Esophagus mucosa (tissue), 1 donor: ENCODE results near the gene GRK6. TPM values are rescaled to one million over a fixed set of nuclear protein-coding genes. Genes with fewer than 3 reads are reported as not detected.

Experiments used
- ATAC-seq: fragments of 200-7000 bp; cut with Tn5 transposase; one replicate; pipeline ENCODE4 v1.9.1; 2020
- total RNA-seq: library from RNA; stranded (reverse); gene quantifications from one replicate; pipeline ENCODE4 v1.2.4, GENCODE V29; 2023
- donor health status: DM: yes; HTN: yes; CAD: no.

Gene GRK6
- total RNA-seq, 1 donor from 2014 or later = 26.6 TPM

DNA sequence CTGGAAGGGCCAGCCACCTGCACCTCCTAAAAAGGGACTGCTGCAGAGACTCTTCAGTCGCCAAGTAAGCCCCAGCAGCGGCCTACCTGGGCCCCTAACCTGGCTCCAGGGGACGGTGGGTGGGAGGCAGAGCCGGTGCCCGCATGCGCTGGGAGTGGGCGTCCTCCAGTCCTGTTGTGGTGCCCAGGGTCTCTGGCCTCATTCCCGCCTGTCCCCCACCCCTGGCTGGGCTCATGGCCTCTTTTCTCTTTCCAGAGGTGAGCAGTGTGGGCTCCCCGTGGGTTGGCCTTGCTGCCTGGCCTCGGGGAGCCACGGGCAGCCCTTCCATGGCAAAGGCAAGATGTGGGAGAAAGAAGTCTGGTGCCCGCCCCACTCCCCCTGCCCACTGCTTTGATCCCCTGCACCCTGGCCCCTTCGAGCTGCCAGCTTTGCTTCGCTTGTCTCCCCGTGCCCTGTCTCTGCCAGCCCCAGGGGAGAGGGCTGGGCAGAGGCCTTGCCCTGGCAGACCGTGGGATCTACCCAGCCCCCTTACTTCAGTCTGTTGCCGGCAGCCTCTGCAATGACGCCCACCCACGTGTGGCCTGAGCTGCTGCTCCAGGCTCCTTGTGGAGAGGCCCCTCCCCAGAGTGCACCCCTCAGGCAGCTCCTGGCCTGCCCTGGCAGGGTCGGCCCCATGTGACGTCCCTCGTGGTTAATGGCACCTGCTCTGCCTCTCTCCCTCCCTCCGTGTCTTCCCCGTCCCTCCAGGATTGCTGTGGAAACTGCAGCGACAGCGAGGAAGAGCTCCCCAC is 14.7 kb downstream of the GRK6 start:
- no peak for ATAC-seq

DNA sequence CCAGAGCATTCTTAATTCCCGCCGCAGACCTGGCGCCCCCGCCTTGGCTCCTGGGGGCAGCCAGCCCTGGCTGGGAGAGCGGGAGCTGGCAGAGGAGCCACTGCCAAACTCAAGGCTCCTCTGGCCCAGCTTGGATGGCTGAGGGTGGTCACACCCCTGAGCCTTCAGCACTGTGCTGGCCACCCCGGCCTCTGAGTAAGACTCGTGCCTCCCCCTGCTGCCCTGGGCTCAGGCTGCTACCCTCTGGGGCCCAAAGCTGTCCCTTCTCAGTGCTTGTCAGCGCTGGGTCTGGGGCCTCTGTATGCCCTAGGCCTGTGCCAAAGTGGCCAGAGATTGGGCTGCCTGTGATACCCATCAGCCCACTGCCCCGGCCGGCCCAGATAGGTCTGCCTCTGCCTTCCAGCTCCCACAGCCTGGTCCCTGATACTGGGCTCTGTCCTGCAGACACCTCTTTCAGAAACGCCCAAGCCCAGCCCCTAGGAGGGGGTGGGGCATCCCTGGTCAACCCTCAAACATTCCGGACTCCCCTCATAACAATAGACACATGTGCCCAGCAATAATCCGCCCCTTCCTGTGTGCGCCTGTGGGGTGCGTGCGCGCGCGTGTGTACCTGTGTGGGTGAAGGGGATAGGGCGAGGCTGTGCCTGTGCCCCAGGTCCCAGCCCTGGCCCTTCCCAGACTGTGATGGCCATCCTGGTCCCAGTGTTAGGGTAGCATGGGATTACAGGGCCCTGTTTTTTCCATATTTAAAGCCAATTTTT is 15.8 kb downstream of the GRK6 start:
- no peak for ATAC-seq

- no peak for ATAC-seq
Observed at GRCh38 chr5:177443144-177443983, 16.9 kb downstream of the GRK6 start.

DNA sequence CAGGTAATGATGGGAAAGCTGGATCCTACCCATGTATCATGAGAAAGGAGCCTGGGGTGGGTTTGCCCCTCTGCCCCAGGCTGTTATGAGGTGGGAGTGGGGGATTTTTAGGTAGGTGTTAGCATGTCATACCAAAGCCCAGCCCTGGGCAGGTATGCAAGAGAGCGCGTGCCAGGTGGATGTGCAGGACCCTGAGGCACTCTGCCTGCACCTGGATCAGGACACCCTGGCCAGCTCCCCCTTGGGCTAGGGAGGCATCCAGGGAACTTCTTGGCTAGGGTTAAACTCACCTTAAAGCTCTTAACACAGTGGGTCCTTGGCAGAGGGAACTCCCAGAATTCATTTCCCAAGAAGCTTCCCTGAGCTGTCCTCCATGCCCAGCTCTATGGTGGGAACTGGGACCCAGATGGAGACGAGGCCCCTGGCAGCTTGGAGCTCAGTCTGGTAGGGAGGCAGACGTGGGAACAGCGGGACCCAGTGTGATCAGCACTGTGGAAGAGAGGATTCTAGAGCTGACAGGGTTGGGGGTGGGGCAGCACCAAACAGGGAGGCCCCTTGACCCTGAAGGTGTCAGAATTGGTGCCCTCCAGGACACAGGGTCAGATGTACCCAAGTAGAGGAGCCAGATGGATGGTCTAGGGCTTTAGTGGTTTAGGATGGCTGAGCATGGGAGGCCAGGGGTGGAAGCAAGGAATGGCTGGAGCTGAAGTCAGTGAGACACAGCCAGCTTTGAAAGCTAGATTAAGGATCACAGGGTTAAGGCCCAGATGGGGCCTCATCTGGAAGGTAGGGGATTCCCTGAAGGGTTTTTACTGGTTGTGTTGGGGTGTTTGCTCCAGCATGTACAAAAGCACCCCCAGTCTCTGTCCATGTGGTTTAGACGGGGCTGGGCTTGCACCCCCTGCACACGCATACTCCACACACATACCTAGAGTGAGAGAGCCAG is 17.9 kb downstream of the GRK6 start:
- no peak for ATAC-seq

DNA sequence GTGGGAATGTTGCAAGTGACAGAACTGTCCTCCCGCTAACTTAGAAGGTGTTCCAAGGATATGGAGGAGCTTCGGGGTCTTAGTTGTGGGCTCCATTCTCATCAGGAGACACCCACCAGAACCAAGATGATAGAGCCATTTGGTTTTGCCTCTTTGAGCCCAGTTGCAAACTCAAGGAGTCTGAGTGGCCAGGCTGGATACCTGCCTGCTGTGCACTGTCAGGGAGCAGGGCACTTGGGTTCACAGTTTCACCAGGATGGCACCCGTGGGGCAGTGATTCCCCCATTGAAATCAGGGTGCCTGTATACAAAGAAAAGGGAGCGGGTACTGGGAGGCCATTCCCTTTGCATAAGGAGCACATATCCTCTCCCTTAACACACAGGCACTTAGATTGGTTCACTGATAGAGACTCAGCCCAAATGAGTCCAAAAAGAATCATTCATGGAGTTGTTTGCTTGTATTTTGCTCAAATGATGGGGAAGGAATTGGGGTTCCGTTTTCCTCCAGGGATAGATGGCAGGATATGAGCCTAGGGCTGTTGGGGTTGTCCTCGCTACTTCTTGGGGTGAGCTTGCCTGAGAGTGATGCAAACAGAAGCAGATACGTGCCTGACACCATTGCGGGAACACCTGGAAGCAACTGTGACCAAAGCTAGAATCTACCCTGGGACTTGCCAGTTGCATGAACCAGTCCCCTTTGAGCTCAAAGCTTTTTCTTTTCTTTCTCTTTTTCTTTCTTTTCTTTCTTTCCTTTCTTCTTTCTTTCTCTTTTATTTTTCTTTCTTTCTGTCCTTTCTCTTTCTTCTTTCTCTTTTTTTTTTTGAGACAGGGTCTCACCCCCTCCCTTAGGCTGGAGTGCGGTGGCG is 18.8 kb downstream of the GRK6 start:
- no peak for ATAC-seq

DNA sequence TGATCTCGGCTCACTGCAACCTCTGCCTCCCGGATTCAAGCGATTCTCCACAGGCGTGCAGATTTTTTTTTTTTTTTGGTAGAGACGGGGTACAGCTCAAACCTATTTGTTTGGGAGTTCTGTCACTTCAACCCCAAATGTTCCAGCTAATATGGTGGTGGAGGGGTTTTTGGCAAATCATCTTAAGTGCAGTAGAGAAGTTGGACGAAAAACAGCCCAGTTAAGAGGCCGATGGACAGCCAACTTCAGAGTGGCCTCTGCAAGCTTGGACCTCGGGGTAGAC is 19.4 kb downstream of the GRK6 start:
- no peak for ATAC-seq

GRCh38 chr5:177446200-177447065 is 20.0 kb downstream of the GRK6 start, which contains the start of gene PRR7:
PRR7 (plus strand) TSS chr5:177446814; CDS start chr5:177455068, 8,254 bp downstream.
- ATAC-seq = peak; percentile 61

DNA sequence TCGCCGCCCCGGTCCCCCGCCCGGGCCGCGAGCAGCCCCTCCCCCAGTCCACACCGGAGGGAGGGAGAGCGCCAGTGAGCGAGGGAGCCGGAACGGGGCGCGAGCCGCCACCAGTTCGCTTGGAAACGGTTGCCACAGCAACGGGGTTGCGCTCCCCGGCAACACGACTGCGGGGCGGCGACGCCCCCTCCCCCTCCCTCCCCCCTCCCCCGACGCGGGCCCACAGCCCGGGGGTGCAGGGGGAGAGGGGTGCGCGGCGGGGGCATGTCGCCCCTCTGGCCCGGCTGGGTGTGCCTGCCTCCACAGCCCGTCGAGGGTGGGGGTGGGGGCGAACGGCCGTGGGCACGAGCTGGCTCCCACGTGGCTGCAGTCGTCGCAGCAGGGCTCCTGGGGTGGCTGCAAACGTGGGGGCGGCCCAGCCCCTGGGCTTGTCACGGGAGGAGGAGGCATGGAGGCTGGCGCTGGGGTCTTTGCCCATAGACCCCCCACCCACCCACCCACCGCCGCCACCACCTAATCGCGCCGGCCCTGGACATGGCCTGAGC is 20.7 kb downstream of the GRK6 start:
- ATAC-seq = peak; percentile 2

- ATAC-seq = peak; percentile 8
Observed at GRCh38 chr5:177447611-177448243, 21.3 kb downstream of the GRK6 start.

DNA sequence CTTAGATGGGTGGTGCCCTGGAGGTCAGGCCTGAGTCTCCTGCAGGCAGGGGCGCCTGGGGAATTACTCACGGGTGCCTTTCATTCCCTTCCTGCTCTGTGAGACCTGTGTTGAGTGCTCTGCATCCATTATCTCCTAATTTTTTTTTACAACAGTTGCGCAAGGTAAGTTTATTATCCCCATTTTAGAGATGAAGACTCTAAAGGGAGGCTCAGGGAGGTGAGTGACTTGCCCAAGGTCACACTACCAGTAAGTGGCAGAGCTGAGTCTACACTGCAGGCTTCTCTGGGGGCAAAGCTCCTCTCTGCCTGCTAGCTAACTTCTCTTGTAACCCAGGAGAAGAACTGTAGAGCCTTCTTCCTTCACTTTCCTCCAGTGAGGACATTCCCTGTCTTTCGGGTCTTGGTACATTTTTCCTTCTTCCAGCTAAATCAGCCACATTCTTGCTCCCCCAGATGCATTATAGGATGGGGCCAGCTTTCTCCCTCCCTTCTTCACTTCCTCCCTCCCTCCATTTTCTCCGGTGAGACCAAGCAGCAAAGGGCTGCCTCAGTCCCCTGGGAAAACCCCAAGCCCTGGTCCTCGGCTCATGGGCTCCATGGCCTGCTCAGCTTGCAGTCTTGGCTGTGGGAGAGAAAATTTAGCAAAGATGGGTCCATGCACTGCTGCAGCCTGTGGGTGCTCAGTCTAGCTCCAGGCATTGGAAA is 21.9 kb downstream of the GRK6 start:
- no peak for ATAC-seq

- peak; percentile 50 for ATAC-seq
Observed at GRCh38 chr5:177449140-177450061, 22.9 kb downstream of the GRK6 start.

DNA sequence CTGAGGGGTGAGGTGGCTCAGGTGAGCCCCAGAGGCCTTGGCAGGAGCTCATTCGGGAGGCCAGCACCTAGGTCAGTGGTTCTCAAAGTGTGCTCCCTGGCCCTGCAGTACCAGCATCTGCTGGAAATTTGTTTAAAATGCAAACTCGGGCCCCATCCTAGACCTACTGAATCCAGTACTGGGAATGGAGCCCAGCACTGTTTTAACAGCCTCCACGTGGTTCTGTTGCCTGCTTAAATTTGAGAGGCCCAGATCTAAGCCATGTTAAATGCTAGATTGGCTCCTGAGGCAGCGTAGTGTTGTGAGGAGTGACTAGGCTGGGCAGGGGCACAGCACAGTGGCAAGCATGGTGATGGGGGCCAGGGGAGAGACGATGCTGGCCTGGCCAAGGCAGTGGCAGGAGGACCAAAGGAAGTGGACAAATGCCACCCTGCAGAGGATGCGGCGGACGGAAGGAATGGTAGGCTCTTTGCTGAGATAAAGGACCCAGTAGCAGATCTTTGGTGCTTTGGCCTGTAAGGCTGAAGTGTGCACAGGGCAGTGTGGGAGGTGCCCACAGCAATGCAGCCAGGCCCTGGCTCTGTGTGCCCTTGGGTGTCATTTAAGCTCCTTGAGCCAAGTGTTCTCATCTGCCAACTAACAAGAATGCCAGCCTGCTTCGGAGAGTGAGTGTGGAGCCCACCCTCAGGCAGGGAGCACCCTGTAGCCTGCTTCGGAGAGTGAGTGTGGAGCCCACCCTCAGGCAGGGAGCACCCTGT is 24.4 kb downstream of the GRK6 start:
- no peak for ATAC-seq

DNA sequence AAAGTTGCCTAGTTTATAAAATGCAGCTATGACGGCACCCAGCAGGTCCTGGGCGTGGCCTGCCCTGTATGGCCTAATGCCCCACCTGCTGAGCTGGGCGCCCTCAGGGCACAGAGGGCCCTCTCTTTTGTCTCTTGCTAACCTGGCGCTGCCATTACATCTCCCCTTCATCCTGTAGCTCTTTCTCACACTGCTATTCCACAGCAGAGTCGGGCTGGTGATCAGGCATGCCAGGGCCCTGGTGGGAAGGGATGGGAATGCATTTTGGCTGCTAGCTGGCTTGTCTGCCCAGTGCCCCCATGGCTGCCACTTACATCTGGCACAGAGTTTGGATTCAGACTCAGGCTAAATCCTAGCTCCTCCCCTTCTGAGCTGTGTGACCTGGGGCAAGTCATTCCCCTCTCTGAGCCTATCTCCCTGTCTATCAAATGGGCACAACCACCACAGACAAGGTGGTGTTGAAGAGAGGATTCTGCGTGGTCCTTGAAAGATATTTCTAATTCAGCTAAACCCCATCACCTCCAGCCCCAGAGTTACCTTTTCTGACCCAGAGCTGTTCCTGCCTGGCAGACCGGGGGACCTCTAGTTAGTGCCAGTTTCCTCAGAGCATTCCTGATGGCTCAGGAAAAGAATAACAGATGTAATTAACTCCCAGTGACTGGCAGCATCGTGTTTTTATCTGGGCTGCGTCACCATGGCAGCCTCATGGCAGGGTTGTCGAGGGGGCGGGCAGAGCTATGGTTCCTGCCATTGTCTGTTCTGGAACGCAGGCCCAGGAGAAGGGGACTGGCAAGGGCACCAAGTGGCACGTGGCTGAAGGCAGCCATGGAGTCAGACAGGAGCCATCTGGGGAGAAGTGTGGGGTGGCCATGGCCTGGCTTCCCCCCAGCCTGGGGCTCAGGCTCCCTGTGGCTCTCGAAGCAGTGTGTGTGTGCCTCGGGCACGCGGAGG is 26.5 kb downstream of the GRK6 start:
- ATAC-seq = no peak

- ATAC-seq = peak; percentile 2
Observed at GRCh38 chr5:177453852-177454396, 27.4 kb downstream of the GRK6 start.
